GM21723 (cell line): ENCODE data around the gene LRPAP1.
"Not testable (repeated sequence)": the region's sequence is repeated elsewhere in the genome, so short reads cannot be mapped to it uniquely, and the experiment has no call there.

Experiments
- ATAC-seq: cut with Tn5 transposase; IDR thresholded peaks from one replicate; pipeline ENCODE4 v1.9.1; 2021; ENCODE audit warnings: mild to moderate bottlenecking, moderate library complexity; ENCODE audit not compliant: unreplicated experiment

The LRPAP1 gene

DNA sequence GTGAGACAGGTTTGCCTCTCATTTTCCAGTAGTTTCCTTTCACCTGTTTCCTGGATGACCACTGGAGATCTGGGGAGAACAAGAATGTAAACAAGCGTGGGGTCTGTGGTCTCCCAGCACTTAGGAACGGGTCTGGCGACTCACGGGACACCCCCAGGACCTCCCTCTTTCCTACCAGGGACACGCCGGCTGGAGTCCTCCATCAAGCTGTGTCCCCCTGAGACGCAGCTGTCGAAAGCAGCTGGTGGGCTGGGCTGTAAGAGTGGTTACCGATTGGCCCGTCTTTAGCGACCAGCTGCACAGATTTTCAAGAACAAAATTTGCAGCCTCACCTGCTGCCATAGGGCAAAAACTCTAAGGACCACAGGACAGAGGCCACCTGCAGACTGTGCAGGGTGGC lies 11.9 kb downstream of the LRPAP1 start:
- ATAC-seq: no peak

DNA sequence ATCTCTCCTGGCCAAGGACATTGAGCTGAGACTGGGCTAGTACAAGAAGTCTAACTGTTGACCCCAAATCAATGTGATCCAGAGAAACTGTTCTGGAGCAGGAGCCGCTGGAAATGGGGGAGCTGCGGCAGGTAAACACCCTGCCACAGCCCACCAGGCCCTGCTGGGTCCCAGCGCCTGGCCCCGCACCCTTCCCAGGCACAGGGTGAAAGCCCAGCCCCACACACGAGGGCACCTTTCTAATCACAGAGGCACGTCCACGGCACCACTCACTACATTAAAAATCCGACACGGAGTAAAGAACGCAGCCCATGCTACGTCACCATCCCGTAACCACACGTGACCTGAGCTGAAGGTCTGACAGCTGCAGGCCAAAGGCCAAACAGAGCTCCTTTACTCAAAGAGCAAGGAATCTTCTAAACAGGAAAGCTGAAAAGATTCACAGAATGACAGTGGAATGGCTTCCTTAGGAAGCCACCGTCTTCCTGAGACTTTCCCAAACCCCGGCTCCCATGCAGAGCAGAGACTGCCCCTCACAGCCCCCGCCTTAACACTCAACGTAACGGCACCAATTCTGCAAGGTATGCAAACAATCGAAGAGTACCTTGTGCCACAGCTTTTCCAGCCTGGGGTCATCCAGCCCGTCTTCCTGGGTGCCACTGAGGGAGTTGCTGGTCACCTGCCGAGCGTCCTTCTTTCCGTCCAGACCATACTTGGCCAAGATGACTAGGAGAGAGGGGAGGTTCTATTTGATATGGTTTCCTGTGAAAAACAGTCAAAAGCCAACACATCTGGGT lies 12.6 kb downstream of the LRPAP1 start:
- no peak for ATAC-seq

DNA sequence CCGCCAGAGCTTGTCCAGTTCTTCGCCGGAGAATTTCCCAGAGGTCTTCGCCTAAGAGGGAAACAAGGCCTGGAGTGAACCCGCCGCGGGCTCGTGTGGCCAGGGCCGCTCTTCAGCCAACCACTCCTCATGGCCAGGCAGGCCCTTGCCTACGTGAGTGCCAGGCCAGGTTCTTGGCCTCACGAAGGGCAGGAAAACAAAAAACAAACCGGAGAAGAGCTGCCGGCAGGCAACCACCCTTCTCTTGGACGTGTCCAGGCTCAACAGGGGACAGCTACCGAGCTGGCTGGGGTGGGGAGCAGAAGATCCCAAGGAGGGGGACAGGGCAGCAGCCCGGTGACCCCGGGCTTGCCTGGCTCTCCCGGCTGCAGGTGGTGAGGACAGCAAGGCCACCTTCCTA lies 13.3 kb downstream of the LRPAP1 start:
- ATAC-seq: no peak

DNA sequence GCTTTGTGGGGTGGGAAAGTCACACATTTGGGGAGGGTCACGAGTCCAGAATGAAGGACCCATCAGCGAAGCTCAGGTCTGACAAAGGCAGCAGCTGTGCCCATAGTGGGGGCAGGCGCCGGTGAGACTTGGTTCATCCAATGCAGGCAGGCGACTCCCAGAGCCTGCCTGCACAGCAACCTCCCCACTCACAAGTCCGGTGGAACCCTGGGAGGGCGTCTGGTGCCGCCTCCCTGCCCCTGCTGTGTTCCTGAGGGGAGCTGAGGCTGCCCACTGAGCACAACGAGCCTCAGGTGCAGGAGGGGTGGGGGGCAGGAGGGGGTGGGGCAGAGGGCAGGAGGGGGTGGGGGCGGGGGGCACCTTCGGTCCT lies 13.7 kb downstream of the LRPAP1 start:
- ATAC-seq: no peak

DNA sequence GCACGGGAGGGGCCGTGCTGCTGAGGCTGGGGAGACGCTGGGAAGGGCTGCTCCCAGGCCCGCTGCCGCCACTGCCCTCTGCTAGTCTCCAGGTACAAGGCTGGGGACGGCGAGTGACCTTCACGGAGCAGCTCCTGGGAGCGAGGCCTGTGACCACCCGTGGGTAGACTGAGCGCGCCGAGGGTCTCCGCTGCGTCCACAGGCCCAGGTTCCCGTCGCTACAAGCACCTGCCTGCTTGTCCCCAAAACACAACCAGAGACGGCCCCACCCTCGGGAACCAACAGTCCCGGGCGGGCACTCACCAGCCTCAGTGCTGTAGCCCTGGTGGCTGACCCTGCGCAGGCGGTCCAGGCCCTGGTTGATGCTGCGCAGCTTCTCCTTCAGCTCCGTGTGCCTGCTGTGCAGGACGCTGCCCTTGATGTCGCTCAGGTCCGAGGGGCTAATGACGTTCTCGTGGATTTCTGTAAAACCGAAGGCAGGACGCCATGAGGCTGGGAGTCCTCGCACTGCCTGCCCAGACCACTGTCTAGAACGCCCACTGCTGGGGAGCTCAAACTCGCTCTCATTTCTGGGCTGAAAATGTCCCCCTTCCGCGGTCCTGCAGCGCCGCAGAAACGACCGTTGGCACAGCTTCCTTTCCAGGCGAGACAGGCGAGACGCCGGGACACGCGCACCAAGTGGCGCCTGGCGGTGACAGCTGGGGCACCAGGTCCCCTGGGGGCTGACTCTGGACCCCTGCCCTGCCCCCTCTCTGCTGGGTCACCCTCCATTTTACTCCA lies 14.3 kb downstream of the LRPAP1 start:
- ATAC-seq: no peak

DNA sequence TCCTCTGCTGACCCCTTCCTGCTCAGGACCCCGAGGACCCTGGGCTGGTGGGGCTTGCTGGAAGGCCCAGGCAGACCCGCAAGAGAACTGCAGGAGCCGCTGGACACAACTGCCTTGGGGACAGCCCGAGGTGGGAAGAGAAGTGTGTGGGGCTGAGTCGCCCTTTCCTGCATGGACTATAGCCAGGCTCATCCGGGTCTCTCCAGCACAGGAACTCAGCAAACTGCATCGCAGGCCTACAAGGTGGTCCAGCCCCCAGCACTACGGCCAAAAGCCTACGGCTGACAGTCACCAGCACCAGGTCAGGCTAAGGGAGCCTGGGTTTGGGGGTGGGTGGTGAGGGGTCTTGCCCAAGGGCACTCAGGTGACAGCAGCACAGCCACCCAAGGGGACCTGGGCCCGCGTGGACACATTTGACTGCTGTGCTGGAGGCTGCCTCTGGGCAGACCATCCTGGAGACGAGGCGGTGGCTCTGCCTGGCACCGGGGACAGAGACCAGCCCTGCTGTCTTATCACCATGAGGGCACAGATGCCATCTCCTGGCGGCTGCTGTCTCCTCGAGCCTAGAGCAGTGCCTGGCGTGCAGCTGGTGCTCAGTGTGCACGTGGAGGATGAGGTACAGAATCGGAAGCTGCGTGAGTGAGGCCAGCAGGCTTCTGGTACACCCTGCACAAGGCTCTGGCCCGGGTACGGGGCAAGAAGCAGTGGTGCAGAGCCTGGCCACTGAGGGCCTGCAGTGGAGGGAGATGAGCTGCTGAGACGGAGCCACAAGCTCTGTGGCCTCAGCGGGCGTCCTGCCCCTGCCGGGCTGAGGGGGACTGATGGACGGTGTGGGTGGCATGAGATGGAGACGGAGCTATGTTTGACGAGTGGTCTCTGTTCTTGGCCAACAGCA lies 15.1 kb downstream of the LRPAP1 start:
- no peak for ATAC-seq

DNA sequence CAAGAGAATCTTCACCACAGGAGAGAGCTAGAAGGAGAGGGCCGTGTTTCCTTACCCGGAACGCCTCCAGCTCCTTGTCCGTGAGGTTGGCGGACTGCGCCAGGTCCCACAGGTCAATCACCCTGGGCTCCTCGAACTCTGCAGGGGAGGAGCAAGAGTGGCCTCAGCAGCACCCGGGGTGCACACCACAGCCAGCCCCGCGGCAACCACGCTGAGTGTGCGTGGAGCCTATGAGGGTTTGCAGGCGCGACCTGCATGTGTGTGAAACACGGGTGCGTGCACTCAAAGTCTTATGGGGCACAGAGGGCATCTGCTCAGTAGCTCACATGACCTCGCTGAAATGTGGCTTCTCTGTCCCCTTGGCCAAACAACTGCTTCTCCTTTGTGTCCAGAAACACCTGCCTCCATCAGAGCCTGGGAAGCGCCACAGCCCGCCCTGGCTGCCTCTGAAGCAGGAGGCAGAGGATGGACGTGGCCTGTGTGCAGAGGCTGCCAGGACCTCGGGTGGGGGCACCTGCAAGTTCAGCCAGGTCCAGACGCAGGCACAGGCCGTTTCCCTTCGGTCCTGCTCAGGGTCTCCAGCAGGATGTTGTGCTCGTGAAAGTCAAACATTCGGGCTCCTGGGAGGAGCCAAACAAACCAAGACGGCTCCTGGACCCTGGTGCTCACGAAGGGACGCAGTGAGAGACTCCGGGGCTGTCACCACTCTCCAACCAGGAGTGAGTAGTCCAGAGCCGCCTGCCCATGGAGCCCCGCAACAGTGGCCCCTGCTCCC lies 16.0 kb downstream of the LRPAP1 start:
- ATAC-seq: no peak

DNA sequence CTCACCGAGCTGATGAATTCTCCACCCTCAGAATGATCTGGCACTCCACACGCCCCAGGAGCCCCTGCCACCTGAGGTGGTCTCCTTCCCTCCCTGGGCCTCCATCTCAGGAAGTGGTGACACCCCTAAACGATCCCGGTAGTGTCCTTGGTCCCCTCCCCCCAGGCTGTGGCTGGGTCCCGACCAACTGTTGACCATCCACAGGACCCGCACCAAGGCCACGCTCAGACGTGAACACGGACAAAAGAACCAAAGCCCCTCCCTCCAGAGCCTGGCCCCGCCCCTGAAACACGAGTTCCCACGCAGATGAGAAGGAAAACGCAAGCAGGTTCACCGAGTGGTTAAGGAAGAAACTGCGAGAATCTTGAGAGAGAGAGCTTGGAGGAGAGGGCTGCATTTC lies 16.6 kb downstream of the LRPAP1 start:
- ATAC-seq: no peak

DNA sequence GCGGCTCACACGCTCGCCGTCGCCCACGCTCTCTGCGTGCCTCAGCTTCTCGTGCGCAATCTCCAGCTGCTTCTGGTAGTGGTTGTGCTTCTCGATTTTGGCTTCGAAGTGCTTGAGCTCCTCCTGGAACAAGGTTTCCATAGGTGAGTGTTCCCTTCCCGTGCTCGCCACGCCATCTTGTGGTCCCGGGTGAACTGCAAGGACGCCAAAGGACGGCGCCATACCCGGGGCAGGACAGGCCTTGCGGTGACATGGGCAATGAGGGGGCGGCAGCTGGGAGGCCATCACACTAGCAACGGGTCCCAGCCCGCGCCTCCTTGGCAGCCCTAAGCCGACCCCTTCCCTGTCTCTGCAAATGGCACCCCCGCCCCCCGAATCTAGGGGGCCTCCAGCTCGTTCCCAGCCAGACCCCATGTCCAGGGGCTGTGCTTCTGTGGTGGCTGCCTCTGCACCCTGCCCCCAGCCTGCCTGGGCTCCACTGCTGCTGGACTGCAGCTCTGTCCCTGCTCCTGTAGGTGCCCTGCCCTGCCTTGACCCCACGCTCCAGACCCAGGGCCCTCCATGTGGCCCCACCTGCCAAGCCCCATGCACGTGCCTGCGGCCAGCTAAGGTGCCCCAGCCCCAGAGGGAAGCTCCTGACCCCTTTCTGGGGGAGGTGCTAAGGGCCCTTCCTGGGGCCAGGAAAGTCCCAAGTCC lies 17.3 kb downstream of the LRPAP1 start:
- no peak for ATAC-seq

DNA sequence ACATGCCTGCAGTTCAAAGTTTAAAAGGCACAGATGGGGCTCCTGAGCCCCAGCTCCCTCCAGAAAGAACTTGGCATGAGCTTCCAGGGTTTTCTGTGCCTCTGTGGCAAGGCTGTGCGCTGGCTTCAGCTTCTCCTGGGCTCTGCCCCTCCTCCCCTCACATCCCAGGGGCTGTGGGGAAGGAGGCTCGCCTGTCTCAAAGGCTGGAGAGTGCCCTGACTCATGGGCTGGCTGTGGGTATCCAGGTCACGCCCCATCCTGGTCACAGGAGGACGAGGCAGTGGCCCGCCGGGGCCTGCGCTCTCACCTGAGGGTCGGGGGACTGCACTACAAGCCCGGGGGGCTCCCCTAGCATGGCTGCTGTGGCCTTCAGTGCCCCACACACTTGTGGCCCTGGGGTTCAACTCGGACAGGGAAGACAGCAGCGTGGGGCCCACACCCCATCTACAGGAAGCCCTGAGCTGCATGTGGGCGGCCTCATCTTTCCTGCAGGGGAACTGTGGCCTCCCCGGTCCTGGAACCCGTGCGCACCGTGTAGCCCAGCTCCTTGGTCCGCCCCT lies 17.9 kb downstream of the LRPAP1 start:
- ATAC-seq: no peak

DNA sequence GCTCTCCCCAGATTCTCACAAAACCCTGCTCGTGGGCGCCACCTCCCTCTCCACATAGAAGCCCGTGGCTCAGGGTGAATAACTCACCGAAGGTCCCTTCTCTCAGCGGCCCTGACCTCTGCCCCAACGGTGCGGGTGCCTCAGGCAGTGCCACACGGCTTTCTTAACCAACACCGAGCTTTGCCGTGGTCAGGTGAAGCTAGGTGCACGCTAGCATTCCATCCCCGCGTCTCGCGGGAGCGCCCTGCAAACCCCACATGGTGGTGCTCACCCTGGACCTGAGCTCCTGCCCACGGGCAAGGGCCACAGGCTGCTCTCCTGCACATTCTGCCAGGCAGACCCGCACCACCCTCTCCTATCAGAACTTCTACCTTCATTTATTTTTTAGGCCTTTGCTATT lies 18.4 kb downstream of the LRPAP1 start:
- ATAC-seq: no peak

DNA sequence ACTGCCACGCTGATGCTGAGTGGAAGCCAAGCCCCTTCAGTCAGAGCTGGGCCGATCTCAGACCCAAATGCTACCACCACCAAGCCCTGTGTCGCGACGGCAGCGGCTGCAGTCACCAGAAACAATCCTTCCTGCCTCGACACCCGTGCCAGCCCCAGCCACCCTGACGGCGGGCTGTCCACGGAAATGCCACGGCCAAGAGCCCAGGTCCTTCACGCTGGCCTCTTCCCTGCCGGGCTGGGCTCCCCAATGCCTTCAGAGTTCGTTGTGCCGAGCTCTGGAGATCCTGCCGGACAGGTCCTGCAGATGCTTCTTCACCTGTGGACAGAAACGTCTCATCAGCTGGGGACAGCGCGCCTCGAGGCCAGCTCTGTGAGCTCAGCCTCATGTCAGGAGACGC lies 19.5 kb downstream of the LRPAP1 start:
- no peak for ATAC-seq

DNA sequence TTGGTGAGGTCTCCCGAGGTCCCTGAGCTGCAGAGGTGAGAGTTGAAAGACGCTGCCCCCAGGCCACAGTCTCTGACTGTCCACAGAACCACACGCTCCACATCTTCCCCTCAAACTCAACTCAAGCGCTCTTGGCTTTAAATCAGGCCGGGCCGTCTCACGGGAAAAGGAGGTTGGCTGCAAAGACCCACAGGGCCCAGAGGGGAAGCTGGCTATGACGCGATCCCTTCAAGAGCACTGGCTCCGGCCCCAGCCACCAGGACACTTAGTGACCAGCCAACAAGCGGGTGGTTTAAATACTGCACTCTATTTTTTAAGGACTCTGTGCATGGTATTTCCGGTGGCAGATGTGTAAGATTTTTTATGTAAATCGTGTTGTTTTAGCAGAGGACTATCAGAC lies 19.9 kb downstream of the LRPAP1 start:
- ATAC-seq: no peak

DNA sequence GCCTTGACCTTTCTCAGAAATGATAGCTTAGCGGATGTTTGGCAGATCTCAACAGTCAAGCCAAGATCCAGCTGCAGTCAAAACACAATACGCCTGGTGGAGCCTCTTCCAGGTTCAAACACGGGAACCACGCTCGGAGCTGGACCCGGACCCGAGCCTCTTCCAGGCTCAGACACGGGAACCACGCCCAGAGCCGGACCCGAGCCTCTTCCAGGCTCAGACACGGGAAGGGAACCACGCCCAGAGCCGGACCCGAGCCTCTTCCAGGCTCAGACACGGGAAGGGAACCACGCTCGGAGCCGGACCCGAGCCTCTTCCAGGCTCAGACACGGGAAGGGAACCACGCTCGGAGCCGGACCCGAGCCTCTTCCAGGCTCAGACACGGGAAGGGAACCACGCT lies 20.6 kb downstream of the LRPAP1 start:
- not testable (repeated sequence) for ATAC-seq

DNA sequence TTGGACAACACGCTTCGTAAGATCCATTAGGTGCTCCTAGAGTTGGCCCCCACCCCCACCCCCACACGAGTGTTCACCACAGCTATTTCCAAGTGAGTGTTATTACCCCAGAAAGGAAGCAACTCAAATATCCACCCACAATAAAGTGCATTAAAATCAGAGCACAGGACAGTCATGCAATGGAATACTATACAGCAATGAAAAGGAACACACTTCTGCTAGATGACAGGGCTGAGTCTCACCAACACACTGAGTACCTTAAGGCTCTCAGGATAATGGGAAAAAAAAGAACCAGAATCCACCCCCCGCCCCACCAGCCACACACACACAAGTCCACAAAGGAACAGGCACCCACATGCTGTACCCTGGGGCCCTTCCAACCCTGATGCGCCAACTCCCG lies 21.0 kb downstream of the LRPAP1 start:
- no peak for ATAC-seq

DNA sequence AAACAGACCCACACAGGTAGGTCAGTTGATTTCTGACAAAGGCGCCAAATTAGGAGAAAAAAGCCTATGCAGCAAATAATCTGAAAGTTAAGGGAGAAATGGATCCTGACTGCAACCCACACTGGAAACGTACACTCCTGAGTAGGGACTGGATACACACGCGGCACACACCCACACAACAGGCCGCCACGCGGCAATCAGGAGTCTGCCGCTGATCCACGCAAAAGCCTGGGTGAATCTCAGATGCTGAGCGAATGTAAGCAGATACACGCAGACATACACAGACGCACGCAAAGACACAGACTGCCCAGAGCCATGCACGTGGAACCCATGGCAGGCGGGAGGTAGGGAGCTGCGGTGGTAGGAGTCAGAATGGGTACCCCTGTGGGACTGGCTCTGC lies 21.7 kb downstream of the LRPAP1 start:
- no peak for ATAC-seq

DNA sequence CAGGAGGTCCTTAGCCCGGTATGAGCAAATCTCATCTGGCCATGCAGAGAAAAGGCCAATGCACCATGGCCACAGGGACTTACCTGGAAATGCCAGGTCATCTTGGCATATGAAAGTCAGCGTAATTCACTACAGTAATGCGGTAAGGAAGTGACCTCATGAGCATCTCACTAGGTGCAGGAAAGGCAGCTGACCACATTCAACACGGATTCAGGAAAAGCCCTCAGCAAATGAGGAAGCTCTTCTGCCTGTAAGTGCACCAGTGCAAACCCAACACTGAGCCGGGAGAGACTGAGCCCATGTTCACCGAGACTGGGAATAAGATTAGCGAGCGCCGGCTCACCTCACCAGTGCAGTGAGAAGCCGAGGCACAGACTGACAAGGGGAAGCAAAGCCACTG lies 23.7 kb downstream of the LRPAP1 start:
- no peak for ATAC-seq

DNA sequence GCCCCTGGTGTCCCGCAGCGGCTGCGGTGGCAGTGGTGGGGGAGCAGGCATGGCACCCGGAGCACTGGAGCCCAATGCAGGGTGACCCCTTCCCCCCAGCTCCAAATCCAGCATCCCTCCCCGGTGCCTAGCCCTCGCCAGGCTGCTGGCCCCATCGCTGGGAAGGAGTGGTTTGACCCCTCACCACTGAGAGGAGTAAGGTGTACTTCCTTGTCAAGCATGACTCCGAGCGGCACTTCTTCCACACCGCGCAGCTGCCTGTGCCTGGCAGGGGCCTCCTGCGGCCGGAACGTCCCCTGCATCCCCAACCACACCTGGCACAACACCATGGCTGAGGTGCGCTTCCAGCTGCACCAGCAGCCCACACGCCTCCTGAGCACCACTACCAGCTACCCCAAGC lies 27.0 kb downstream of the LRPAP1 start:
- ATAC-seq: no peak

DNA sequence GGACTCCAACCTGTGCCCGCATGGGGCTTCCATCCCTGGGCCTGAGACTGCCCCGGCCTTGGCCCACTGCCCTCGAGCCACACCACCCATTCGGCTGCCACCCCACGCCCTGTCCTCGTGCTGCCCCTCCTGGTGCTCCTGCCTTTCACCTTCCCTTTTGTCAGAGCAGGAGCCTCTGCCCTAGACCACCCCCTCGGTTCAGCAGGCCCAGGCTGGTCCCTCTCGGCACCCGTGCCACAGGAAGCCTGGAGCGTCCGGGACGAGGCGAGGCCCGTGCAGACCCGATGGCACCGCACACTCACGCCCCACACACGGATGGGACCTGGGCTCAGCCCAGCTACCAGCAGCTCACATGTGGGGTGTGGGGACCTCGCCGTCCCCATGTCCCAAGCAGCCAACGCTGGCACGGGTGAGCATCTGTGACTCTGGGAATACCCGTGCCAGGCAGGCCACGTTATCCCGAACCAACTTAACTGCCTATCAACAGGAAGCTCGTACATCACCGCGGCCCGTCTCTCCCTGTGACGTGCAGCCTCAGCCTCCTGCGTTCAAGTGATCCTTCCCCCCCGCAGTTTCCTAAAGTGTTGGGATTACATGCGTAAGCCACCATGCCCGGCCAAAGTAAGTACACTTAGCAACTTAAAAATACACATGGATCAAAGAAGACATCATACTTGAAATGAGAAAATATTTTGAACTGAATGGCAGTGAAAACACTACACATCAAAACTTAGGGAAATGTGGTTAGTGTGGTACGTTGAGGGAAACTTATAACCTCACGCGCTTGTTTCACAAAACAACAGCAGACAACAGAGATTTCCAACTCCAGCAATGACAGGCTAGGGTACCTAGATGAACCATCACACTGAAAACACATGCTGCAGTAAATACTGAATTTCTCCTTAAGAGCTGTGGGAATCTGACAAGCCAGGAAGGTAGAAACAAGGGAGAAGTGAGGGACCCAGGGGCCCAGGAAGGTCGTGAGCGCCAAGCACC lies 29.0 kb downstream of the LRPAP1 start:
- no peak for ATAC-seq
